ENCODE data around the gene PTGER2.

DNA sequence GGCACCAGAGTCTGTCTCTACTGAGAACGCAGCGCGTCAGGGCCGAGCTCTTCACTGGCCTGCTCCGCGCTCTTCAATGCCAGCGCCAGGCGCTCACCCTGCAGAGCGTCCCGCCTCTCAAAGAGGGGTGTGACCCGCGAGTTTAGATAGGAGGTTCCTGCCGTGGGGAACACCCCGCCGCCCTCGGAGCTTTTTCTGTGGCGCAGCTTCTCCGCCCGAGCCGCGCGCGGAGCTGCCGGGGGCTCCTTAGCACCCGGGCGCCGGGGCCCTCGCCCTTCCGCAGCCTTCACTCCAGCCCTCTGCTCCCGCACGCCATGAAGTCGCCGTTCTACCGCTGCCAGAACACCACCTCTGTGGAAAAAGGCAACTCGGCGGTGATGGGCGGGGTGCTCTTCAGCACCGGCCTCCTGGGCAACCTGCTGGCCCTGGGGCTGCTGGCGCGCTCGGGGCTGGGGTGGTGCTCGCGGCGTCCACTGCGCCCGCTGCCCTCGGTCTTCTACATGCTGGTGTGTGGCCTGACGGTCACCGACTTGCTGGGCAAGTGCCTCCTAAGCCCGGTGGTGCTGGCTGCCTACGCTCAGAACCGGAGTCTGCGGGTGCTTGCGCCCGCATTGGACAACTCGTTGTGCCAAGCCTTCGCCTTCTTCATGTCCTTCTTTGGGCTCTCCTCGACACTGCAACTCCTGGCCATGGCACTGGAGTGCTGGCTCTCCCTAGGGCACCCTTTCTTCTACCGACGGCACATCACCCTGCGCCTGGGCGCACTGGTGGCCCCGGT, 46.4 kb upstream of the PTGER2 start, which contains the start of gene PTGDR:
- TF ChIP-seq TAF1 (IDR thresholded peaks at IDR 0.05; ENCODE audit: borderline replicate concordance, low read depth, low read length), result no peak
- no peak for TF ChIP-seq POLR2A (IDR thresholded peaks at IDR 0.05; ENCODE audit: low read depth, low read length)
- TF ChIP-seq POLR2AphosphoS5 (IDR thresholded peaks at IDR 0.05; ENCODE audit: low read depth, low read length), result no peak

Measured in GM12892 (cell line).